Stimulated activated CD4-positive, alpha-beta T cell treated with anti-CD3 and anti-CD28 coated beads, Interleukin-1b, Interleukin-23, amount 100 ng/mL, for 1 hour (primary cell): ENCODE data around the gene TBATA.

Experiments
- DNase-seq, 2 donors: peaks; one replicate each; pipeline ENCODE4 v3.0.0-alpha.2; 2020; ENCODE audit warnings: low read depth in 2 of 2

TBATA gene

GRCh38 chr10:70742537-70743429, 42.4 kb downstream of the TBATA start:
- DNase-seq = no peak

- no peak for DNase-seq
These were observed 44.5 kb downstream of the TBATA start for GRCh38 chr10:70740406-70741288.

DNA sequence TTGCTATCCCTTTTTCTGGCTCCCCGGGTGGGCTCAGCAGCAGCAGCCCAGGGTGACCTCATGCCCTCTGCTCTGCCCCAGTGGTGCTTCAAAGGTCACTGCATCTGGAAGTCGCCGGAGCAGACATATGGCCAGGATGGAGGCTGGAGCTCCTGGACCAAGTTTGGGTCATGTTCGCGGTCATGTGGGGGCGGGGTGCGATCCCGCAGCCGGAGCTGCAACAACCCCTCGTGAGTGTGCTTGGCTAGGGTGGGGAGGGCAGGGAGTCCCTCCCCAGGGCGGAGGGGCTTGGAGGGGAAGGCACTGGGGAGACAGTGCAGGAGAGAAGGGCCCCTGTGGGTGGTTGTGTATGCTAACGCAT, 46.4 kb downstream of the TBATA start:
- no peak for DNase-seq

DNA sequence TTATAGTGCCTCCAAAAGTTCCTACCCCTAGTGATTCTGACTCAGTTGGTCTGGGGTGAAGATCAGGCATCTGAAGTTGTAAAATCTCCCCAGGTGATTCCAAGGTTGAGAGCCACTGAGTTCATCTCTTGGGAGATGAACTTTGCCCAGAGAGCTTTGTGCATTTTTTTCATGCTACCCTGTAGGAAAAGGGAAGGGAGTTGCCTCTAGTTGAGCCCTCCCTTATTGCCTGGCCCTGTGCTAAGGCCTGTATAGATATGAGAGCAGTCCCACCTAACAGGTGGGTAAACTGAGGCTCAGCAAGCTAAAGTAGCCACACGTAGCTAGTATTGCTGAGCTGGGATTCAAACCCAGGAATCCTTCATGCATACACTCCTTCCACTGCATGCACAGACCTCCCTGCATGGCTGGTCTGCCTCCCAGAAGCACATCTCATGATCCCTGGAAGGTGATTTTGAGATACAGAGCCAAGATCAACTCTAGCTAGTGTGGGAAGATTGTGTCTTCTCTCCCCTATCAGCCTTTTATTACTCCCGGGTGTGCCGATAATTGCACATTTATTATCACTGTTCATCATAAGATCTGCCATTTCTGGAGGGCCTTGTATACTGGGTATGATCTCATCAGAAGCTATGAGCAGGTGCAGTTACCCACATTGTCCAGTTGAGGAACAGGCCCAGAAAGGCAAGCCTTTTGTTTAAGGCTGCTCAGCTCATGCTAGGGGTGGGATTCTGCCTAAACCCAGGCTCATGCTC, 47.0 kb downstream of the TBATA start:
- DNase-seq = no peak

- no peak for DNase-seq
These were observed 47.9 kb downstream of the TBATA start for GRCh38 chr10:70737250-70737649.

GRCh38 chr10:70736525-70736924, 48.7 kb downstream of the TBATA start:
- DNase-seq = no peak

- DNase-seq = no peak
These were observed 50.0 kb downstream of the TBATA start for GRCh38 chr10:70735161-70735560.

- no peak for DNase-seq
These were observed 52.1 kb downstream of the TBATA start for GRCh38 chr10:70733051-70733450.

- no peak for DNase-seq
These were observed 52.6 kb downstream of the TBATA start for GRCh38 chr10:70732569-70732968.

DNA sequence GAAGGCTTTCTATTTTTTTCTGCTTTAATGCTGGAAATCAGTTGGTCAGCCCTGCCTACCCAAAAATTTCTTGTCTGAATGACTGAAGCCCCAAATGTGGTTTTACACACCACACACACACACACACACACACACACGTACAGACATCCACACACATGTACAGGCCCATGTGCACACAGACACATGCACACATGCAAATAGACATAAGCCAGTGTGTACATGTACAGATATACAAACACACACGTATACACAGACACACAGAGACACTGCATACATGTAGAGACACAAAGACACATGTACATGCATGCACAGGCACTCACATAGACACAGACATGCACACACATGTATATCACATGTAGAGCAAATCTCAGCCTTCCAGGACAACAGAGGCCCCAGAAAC, 54.2 kb downstream of the TBATA start:
- no peak for DNase-seq

DNA sequence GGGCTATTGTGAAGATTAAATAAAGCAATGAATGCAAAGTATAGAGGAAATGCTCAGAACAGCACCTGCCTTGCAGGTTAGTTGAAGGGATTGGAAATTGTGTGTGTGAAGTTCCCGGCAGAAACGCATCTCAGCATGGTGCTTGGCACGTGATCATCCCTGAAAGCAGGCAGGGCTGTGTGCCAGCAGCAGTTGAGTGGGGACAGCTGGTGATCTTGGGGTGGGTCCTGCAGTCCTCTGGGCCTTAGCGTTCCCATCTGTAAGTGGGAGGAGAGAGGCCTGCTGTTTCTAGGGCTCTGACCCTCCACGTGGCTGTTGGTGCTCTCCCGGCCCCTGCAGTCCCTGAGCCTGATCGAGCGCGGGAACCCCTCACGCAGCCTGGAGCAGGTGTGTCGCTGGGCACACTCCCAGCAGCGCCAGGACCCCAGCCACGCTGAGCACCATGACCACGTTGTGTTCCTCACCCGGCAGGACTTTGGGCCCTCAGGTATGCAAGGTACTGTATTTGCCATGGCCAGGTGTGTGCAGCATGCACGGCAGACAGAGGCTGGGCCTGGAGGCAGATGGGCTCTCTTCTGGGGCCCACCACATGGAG, 55.3 kb downstream of the TBATA start:
- no peak for DNase-seq

DNA sequence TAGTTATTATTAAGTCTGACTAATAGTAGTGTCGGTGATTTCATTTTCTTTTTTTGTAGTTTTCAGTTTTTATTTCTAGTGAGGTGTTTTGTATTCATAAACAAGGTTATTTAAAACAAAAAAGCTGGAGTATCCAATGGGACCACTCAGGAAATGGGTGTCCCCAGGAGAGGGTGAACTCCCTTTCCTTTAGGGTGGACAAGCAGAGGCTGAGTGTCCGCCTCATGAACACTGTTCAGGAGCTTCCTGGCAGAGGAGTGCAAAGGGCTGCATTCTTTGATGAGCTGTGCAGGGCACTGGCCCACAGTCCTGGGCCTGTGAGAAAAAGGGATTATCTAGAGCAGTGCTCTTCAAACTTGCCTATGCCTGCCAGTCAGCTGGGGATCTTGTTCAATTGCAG, 56.8 kb downstream of the TBATA start:
- DNase-seq = no peak

DNA sequence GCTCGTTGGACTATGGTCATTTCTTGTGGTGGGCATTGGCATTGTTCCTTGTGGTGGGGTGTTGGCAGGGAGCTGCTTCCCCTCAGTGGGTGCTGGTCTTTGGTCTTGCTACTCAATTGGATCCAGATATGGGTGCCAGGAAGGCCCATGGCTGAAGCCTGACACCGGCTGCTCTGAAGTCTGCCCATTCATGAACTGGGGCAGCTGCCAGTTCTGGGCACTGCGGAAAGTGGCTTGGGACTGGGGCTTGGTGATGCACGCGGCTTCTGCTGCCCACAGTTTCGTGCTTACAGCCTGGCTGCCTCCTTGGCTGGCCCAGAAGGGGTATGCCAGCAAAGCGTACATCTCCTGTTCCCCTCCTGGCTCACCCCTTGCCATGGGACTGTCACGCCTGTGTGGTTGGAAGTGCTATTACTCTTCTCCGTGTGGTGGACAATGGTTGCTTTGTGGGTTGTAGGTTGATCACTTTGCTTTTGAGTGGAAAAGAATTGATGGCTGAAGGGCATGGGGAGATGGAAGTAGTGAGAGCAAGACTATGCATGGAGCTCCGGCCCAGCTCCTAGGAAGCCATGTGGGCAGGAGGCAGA, 58.2 kb downstream of the TBATA start:
- DNase-seq = no peak

- no peak for DNase-seq
These were observed 61.4 kb downstream of the TBATA start for GRCh38 chr10:70723771-70724170.

DNA sequence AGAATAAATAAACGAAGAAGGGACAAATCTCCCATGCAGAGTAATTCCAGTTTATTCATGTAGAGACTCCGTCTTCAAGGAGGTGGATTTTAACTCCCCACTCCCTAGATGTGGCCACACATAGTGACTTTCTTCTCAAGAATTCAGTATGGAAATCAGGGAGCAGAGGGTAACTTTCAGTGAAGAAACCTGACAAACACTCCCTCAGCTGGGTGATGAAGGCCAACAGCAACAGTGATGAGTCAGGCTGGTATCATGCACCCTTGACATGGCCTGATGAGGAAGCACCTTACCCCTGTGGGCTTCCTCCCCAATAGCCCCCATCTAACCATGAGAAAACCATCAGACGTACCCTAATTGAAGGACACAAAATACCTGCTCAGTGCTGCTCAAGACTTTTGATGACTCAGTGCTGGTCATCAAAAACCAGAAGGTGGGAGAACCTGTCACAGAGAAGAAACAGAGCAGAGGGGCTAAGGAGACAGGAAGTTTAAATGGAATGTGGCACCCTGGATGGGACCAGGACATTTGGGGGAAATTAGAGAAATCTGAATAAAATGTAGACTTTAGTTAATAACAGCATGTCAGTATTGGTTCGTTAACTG, 62.3 kb downstream of the TBATA start:
- no peak for DNase-seq
